A549 (cell line): ENCODE measurements around the gene NPHS2. TPM values are rescaled to one million over a fixed set of nuclear protein-coding genes. Genes with fewer than 3 reads are reported as not detected.

Experiments
- ATAC-seq, 2 experiments: fragments of 200-7000 bp in 1 of 2; fragments of >200 bp in 1 of 2; cut with Nextera tagmentation in 1 of 2; cut with Tn5 transposase in 1 of 2; 3 replicates each; pipeline versions ENCODE4 v1.8.0 to v1.9.1; 2018 to 2020; ENCODE audit warnings: mild to moderate bottlenecking in 1 of 2, moderate library complexity in 1 of 2
- CTCF ChIA-PET: fragments of 300-600 bp; sonication (Branson Sonifier 250); formaldehyde crosslinking; extraction: SDS; loops from one replicate; lab custom pipeline; 2021; ENCODE audit warnings: antibody characterized with exemption, inconsistent platforms; lab: Yijun Ruan, JAX
- POLR2A ChIA-PET: fragments of 350-600 bp; formaldehyde crosslinking; extraction: SDS; loops from one replicate; lab custom pipeline; 2021; ENCODE audit warnings: antibody characterized with exemption, inconsistent platforms; lab: Yijun Ruan, JAX
- DNase-seq, 2 experiments: peaks; one replicate each; pipeline versions ENCODE4 v3.0.0 to v3.0.0-alpha.2; 2011 to 2016; ENCODE audit warnings: low read depth in 1 of 2, low spot score in 1 of 2
- FAIRE-seq: peaks from 2 replicates; lab custom pipeline; 2011; peaks lifted over from hg19 to GRCh38; lab: Jason Lieb, UNC
- H3K27ac ChIP-seq, 2 experiments: fragments of >200 bp; sonication (Bioruptor Twin); formaldehyde crosslinking; 3 replicates each; pipeline ENCODE4 v1.5.1; 2016 to 2017
- H3K4me1 ChIP-seq: fragments of >200 bp; sonication (Bioruptor Twin); formaldehyde crosslinking; 3 replicates; pipeline ENCODE4 v1.6.1; 2016
- H3K4me2 ChIP-seq: fragments of >200 bp; sonication (Bioruptor Twin); formaldehyde crosslinking; 3 replicates; pipeline ENCODE4 v1.6.1; 2016
- H3K4me3 ChIP-seq: fragments of >200 bp; sonication (Bioruptor Twin); formaldehyde crosslinking; 3 replicates; pipeline ENCODE4 v1.5.1; 2016
- H3K9me3 ChIP-seq: fragments of >200 bp; sonication (Bioruptor Twin); formaldehyde crosslinking; 3 replicates; pipeline ENCODE4 v1.6.1; 2016
- CHD4 ChIP-seq: fragments of 200-600 bp; sonication (generic); IDR thresholded peaks from 2 replicates; pipeline ENCODE4 v1.6.1; 2016; ENCODE audit warnings: antibody characterized with exemption, mild to moderate bottlenecking, borderline replicate concordance
- FOSB ChIP-seq: fragments of 250-450 bp; sonication (Bioruptor Pico); IDR thresholded peaks from 2 replicates; pipeline ENCODE4 v1.5.0; 2020; ENCODE audit warnings: mild to moderate bottlenecking, moderate library complexity
- FOXS1 ChIP-seq: fragments of 250-450 bp; sonication (Bioruptor Pico); IDR thresholded peaks from 2 replicates; pipeline ENCODE4 v1.5.0; 2020; ENCODE audit warnings: mild to moderate bottlenecking, moderate library complexity
- HDAC2 ChIP-seq: fragments of 200-600 bp; sonication (generic); IDR thresholded peaks from 2 replicates; pipeline ENCODE4 v1.6.1; 2016
- HMGXB4 ChIP-seq: fragments of 250-450 bp; sonication (Bioruptor Pico); IDR thresholded peaks from 2 replicates; pipeline ENCODE4 v1.5.0; 2021; ENCODE audit warnings: mild to moderate bottlenecking, moderate library complexity, borderline replicate concordance
- HOXB13 ChIP-seq: fragments of 250-450 bp; sonication (Bioruptor Pico); IDR thresholded peaks from 2 replicates; pipeline ENCODE4 v1.5.0; 2020; ENCODE audit warnings: low read depth, mild to moderate bottlenecking, moderate library complexity
- JUN ChIP-seq, 2 experiments: fragments of >200 bp; sonication (Bioruptor Twin); formaldehyde crosslinking; IDR thresholded peaks; 2 replicates in 1 of 2; 3 replicates in 1 of 2; pipeline ENCODE4 v1.6.1; 2016 to 2017
- MYC ChIP-seq: IDR thresholded peaks from 2 replicates; pipeline ENCODE4 v1.6.1; 2012; ENCODE audit warnings: mild to moderate bottlenecking, inconsistent platforms, low read length, improper control_type of control experiment, borderline replicate concordance
- REST ChIP-seq: fragments of 200-600 bp; sonication (generic); IDR thresholded peaks from 2 replicates; pipeline ENCODE4 v1.6.1; 2016; ENCODE audit warnings: antibody characterized with exemption, mild to moderate bottlenecking, moderate library complexity
- RFX5 ChIP-seq: fragments of 450-650 bp; IDR thresholded peaks from 2 replicates; pipeline ENCODE4 v1.7.1; 2014; ENCODE audit warnings: antibody characterized with exemption, mild to moderate bottlenecking, moderate library complexity
- SREBF2 ChIP-seq: fragments of 450-650 bp; IDR thresholded peaks from 2 replicates; pipeline ENCODE4 v1.6.1; 2014; ENCODE audit warnings: mild to moderate bottlenecking, moderate library complexity
- TFCP2L1 ChIP-seq: fragments of 250-450 bp; sonication (Bioruptor Pico); IDR thresholded peaks from 2 replicates; pipeline ENCODE4 v1.5.0; 2021; ENCODE audit warnings: mild to moderate bottlenecking
- TP53 ChIP-seq: fragments of 250-450 bp; sonication (Bioruptor Pico); IDR thresholded peaks from 2 replicates; pipeline ENCODE4 v1.5.0; 2021; ENCODE audit warnings: mild to moderate bottlenecking, moderate library complexity
- ZC3H11A ChIP-seq: fragments of 450-650 bp; IDR thresholded peaks from 2 replicates; pipeline ENCODE4 v1.6.1; 2014; ENCODE audit warnings: antibody characterized with exemption, mild to moderate bottlenecking
- ZNF302 ChIP-seq: fragments of 250-450 bp; sonication (Bioruptor Pico); IDR thresholded peaks from 2 replicates; pipeline ENCODE4 v1.9.0; 2021; ENCODE audit warnings: inconsistent platforms, mild to moderate bottlenecking, moderate library complexity
- ZSCAN20 ChIP-seq: fragments of 250-450 bp; sonication (Bioruptor Pico); IDR thresholded peaks from 2 replicates; pipeline ENCODE4 v1.8.0; 2022; ENCODE audit warnings: mild to moderate bottlenecking, moderate library complexity
- WGBS: methylation state at CpG from one replicate; pipeline ENCODE4 v1.1.6; 2017; ENCODE audit errors: missing lambda C conversion rate; 5-methylcytosine and 5-hydroxymethylcytosine counted together
- polyA plus RNA-seq, 4 experiments: library from polyadenylated mRNA; depleted of rRNA in 3 of 4; stranded (reverse); fragments of >200 nt; fragmentation: RNase III in 1 of 4; extraction: RNeasy Plus Mini Kit Qiagen cat#74134 plus additional on column Dnase treatment in 1 of 4; gene quantifications; 2 replicates in 3 of 4; 3 replicates in 1 of 4; pipeline ENCODE4 v1.2.3, GENCODE V29; 2011 to 2017
- TF ChIP-seq, protein P1 (sequence below): fragments of >200 bp; sonication (Bioruptor Twin); formaldehyde crosslinking; IDR thresholded peaks from 3 replicates; pipeline ENCODE4 v1.6.1; 2016
- TF ChIP-seq, protein P2 (sequence below): IDR thresholded peaks from 2 replicates; pipeline ENCODE4 v1.6.1; 2012; ENCODE audit warnings: low read depth, borderline replicate concordance
- TF ChIP-seq, protein P3 (sequence below): fragments of 250-450 bp; sonication (Bioruptor Pico); IDR thresholded peaks from 2 replicates; pipeline ENCODE4 v1.5.0; 2020; ENCODE audit warnings: low read depth, mild to moderate bottlenecking, moderate library complexity

Gene NPHS2
- polyA plus RNA-seq, 2 of the 4 experiments (the other 2 are of a cell fraction): not detected

GRCh38 chr1:179583771-179584320 is 8.1 kb upstream of the NPHS2 start (continued):
- TF ChIP-seq, protein P1, sequence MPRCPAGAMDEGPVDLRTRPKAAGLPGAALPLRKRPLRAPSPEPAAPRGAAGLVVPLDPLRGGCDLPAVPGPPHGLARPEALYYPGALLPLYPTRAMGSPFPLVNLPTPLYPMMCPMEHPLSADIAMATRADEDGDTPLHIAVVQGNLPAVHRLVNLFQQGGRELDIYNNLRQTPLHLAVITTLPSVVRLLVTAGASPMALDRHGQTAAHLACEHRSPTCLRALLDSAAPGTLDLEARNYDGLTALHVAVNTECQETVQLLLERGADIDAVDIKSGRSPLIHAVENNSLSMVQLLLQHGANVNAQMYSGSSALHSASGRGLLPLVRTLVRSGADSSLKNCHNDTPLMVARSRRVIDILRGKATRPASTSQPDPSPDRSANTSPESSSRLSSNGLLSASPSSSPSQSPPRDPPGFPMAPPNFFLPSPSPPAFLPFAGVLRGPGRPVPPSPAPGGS: no peak
- TF ChIP-seq ZNF302 (CRISPR knock-in tag) (no peak), JUN (IDR thresholded peaks at IDR 0.05) (no peak), CHD4 (no peak), MYC (no peak)

- WGBS: 25% methylated on average over 5 of the region's 5 CpGs
- CTCF ChIA-PET: interaction anchor here (1.5 kb wide), 1 partner anchor 10 kb away, joined by 5 read pairs; no protein-coding TSS in a partner anchor
- FAIRE-seq: no peak
Observed at GRCh38 chr1:179576509-179576908, 761 bp upstream of the NPHS2 start.

More at GRCh38 chr1:179576509-179576908, 761 bp upstream of the NPHS2 start:
- Histone ChIP-seq H3K9me3 (no peaks in the 10 kb centered on the region), H3K27ac (no peak overlapping the region), H3K4me2 (no peak overlapping the region), H3K4me3 (no peak overlapping the region), H3K4me1 (no peaks in the 10 kb centered on the region)
- TF ChIP-seq HMGXB4 (no peak), TFCP2L1 (CRISPR knock-in tag) (no peak), RFX5 (no peak), ZC3H11A (no peak), HDAC2 (no peak), ZSCAN20 (no peak), FOXS1 (CRISPR knock-in tag) (no peak), FOSB (CRISPR knock-in tag) (no peak), HOXB13 (CRISPR knock-in tag) (no peak), REST (no peak), TP53 (CRISPR knock-in tag) (no peak), SREBF2 (no peak)
- TF ChIP-seq, protein P2, sequence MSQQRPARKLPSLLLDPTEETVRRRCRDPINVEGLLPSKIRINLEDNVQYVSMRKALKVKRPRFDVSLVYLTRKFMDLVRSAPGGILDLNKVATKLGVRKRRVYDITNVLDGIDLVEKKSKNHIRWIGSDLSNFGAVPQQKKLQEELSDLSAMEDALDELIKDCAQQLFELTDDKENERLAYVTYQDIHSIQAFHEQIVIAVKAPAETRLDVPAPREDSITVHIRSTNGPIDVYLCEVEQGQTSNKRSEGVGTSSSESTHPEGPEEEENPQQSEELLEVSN: no peak
- TF ChIP-seq, protein P3, sequence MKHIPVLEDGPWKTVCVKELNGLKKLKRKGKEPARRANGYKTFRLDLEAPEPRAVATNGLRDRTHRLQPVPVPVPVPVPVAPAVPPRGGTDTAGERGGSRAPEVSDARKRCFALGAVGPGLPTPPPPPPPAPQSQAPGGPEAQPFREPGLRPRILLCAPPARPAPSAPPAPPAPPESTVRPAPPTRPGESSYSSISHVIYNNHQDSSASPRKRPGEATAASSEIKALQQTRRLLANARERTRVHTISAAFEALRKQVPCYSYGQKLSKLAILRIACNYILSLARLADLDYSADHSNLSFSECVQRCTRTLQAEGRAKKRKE (CRISPR knock-in tag): no peak
- ATAC-seq (no peak), DNase-seq (no peak)
- POLR2A ChIA-PET: no interaction called here
